ENCODE measurements around the gene ANKRD44.
A peak's percentile ranks its signal among the peaks of the same experiment; 100 is the strongest.

Gene ANKRD44

GRCh38 chr2:197310271-197310985 lies at the start of gene ANKRD44:
Gene ANKRD44, minus strand, starts transcription at chr2:197310780. Its CDS starts 176 bp downstream, at chr2:197310604.
- peaks cover 5% of the 10 kb centered on the region; the same call in 1 of the 2 replicates for H4K20me1 ChIP-seq
- no peak for TF ChIP-seq Cebpa-rat (IDR thresholded peaks at IDR 0.05)
- no peaks in the 10 kb centered on the region for H3K36me3 ChIP-seq
- peaks cover 46% of the 10 kb centered on the region for H3K27me3 ChIP-seq
- H3K9ac ChIP-seq, result peak within 1 kb of the TSS; percentile 74
- H3K4me2 ChIP-seq, result peak within 1 kb of the TSS; percentile 95
- H3K4me1 ChIP-seq, result peaks cover 18% of the 10 kb centered on the region
- peak within 1 kb of the TSS; percentile 86 for H3K4me3 ChIP-seq
- H3K27ac ChIP-seq, result no peak within 1 kb of the TSS; the same call in 1 of the 2 replicates
- H3K9me3 ChIP-seq, result no peaks in the 10 kb centered on the region

GRCh38 chr2:197359859-197360258 lies 49.3 kb upstream of the ANKRD44 start:
- Histone ChIP-seq H3K27ac (no peak overlapping the region), H3K4me2 (no peak overlapping the region), H4K20me1 (no peaks in the 10 kb centered on the region), H3K4me1 (0 out of 2 replicates have a peak, but pooled peaks cover 5% of the 10 kb centered on the region), H3K4me3 (no peak overlapping the region), H3K36me3 (no peaks in the 10 kb centered on the region), H3K27me3 (no peaks in the 10 kb centered on the region), H3K9me3 (no peaks in the 10 kb centered on the region), H3K9ac (no peak overlapping the region)
- TF ChIP-seq Cebpa-rat (IDR thresholded peaks at IDR 0.05), result no peak

- no peak overlapping the region for H3K4me3 ChIP-seq
- no peak overlapping the region for H3K27ac ChIP-seq
- H3K9ac ChIP-seq, result no peak overlapping the region
- TF ChIP-seq Cebpa-rat (IDR thresholded peaks at IDR 0.05), result no peak
- H3K36me3 ChIP-seq, result no peaks in the 10 kb centered on the region
- H3K9me3 ChIP-seq, result no peaks in the 10 kb centered on the region
- H3K27me3 ChIP-seq, result no peaks in the 10 kb centered on the region
- H3K4me1 ChIP-seq, result 0 out of 2 replicates have a peak, but pooled peaks cover 2% of the 10 kb centered on the region
- H3K4me2 ChIP-seq, result no peak overlapping the region
- H4K20me1 ChIP-seq, result no peaks in the 10 kb centered on the region
Observed at GRCh38 chr2:197358931-197359330, 48.4 kb upstream of the ANKRD44 start.

GRCh38 chr2:197357986-197358385 lies 47.4 kb upstream of the ANKRD44 start:
- Histone ChIP-seq H4K20me1 (no peaks in the 10 kb centered on the region), H3K4me3 (no peak overlapping the region), H3K36me3 (no peaks in the 10 kb centered on the region), H3K4me2 (no peak overlapping the region), H3K4me1 (no peaks in the 10 kb centered on the region), H3K27ac (no peak overlapping the region), H3K9ac (no peak overlapping the region), H3K9me3 (no peaks in the 10 kb centered on the region), H3K27me3 (no peaks in the 10 kb centered on the region)
- no peak for TF ChIP-seq Cebpa-rat (IDR thresholded peaks at IDR 0.05)

- Histone ChIP-seq H3K9ac (no peak overlapping the region), H3K9me3 (no peaks in the 10 kb centered on the region), H3K4me3 (no peak overlapping the region), H3K27ac (no peak overlapping the region), H3K4me2 (no peak overlapping the region), H3K4me1 (no peaks in the 10 kb centered on the region), H3K36me3 (no peaks in the 10 kb centered on the region), H3K27me3 (no peaks in the 10 kb centered on the region), H4K20me1 (no peaks in the 10 kb centered on the region)
- TF ChIP-seq Cebpa-rat (IDR thresholded peaks at IDR 0.05), result no peak
Observed at GRCh38 chr2:197356136-197356535, 45.6 kb upstream of the ANKRD44 start.

GRCh38 chr2:197354169-197354558 lies 43.6 kb upstream of the ANKRD44 start:
- H3K4me2 ChIP-seq, result no peak overlapping the region
- no peaks in the 10 kb centered on the region for H3K36me3 ChIP-seq
- no peak overlapping the region for H3K9ac ChIP-seq
- H3K4me3 ChIP-seq, result no peak overlapping the region
- H3K27me3 ChIP-seq, result no peaks in the 10 kb centered on the region
- no peak overlapping the region for H3K27ac ChIP-seq
- H3K4me1 ChIP-seq, result no peaks in the 10 kb centered on the region
- no peak for TF ChIP-seq Cebpa-rat (IDR thresholded peaks at IDR 0.05)
- H4K20me1 ChIP-seq, result no peaks in the 10 kb centered on the region
- H3K9me3 ChIP-seq, result no peaks in the 10 kb centered on the region

GRCh38 chr2:197353393-197354168 lies 43.0 kb upstream of the ANKRD44 start:
- Histone ChIP-seq H3K4me2 (no peak overlapping the region), H3K4me1 (no peaks in the 10 kb centered on the region), H3K27me3 (no peaks in the 10 kb centered on the region), H4K20me1 (no peaks in the 10 kb centered on the region), H3K27ac (no peak overlapping the region), H3K4me3 (no peak overlapping the region), H3K9ac (no peak overlapping the region), H3K9me3 (no peaks in the 10 kb centered on the region), H3K36me3 (no peaks in the 10 kb centered on the region)
- TF ChIP-seq Cebpa-rat (IDR thresholded peaks at IDR 0.05), result no peak

GRCh38 chr2:197349699-197350098 lies 39.1 kb upstream of the ANKRD44 start:
- no peaks in the 10 kb centered on the region for H3K36me3 ChIP-seq
- H4K20me1 ChIP-seq, result no peaks in the 10 kb centered on the region
- no peaks in the 10 kb centered on the region for H3K9me3 ChIP-seq
- H3K9ac ChIP-seq, result no peak overlapping the region
- no peaks in the 10 kb centered on the region for H3K27me3 ChIP-seq
- no peak for TF ChIP-seq Cebpa-rat (IDR thresholded peaks at IDR 0.05)
- no peak overlapping the region for H3K27ac ChIP-seq
- H3K4me2 ChIP-seq, result no peak overlapping the region
- no peaks in the 10 kb centered on the region for H3K4me1 ChIP-seq
- no peak overlapping the region for H3K4me3 ChIP-seq

GRCh38 chr2:197348721-197349360 lies 38.3 kb upstream of the ANKRD44 start:
- Histone ChIP-seq H3K9ac (no peak overlapping the region), H3K36me3 (no peaks in the 10 kb centered on the region)
- TF ChIP-seq Cebpa-rat (IDR thresholded peaks at IDR 0.05), result no peak

More at GRCh38 chr2:197348721-197349360, 38.3 kb upstream of the ANKRD44 start:
- Histone ChIP-seq H3K4me1 (no peaks in the 10 kb centered on the region), H3K27ac (no peak overlapping the region), H3K4me3 (no peak overlapping the region), H3K4me2 (no peak overlapping the region), H4K20me1 (no peaks in the 10 kb centered on the region), H3K27me3 (no peaks in the 10 kb centered on the region), H3K9me3 (no peaks in the 10 kb centered on the region)

All from BLaER1 (cell line).